H9 (cell line): ENCODE measurements around the gene TUBB2A. TPM values are rescaled to one million over a fixed set of nuclear protein-coding genes. Genes with fewer than 3 reads are reported as not detected.

ENCODE experiments used
- DNase-seq: peaks from one replicate; pipeline ENCODE4 v3.0.0-alpha.2; 2017
- H2AFZ ChIP-seq: one replicate; pipeline ENCODE4 v1.6.1; 2013; ENCODE audit warnings: mild to moderate bottlenecking, low read length, control low read depth, moderate library complexity
- H2AK5ac ChIP-seq: 2 replicates; pipeline ENCODE4 v1.6.1; 2013; ENCODE audit warnings: low read length, control low read depth, mixed read lengths; ENCODE audit not compliant: insufficient read length
- H2BK120ac ChIP-seq: one replicate; pipeline ENCODE4 v1.6.1; 2013; ENCODE audit warnings: low read depth, mild to moderate bottlenecking, low read length, control low read depth, inconsistent platforms; ENCODE audit not compliant: poor library complexity, severe bottlenecking
- H2BK12ac ChIP-seq: 2 replicates; pipeline ENCODE4 v1.6.1; 2013; ENCODE audit warnings: low read length, control low read depth, mixed read lengths, low read depth; ENCODE audit not compliant: insufficient read length
- H2BK15ac ChIP-seq: 2 replicates; pipeline ENCODE4 v1.6.1; 2013; ENCODE audit warnings: low read depth, low read length, control low read depth
- H2BK20ac ChIP-seq: one replicate; pipeline ENCODE4 v1.6.1; 2013; ENCODE audit warnings: low read depth, mild to moderate bottlenecking, low read length, control low read depth, inconsistent platforms; ENCODE audit not compliant: poor library complexity, severe bottlenecking
- H2BK5ac ChIP-seq: 2 replicates; pipeline ENCODE4 v1.6.1; 2013; ENCODE audit warnings: low read length, control low read depth, mixed read lengths; ENCODE audit not compliant: insufficient read length
- H3K14ac ChIP-seq: 2 replicates; pipeline ENCODE4 v1.6.1; 2013; ENCODE audit warnings: low read length, control low read depth; ENCODE audit not compliant: insufficient read depth
- H3K18ac ChIP-seq: 2 replicates; pipeline ENCODE4 v1.6.1; 2013; ENCODE audit warnings: low read depth, mild to moderate bottlenecking, mixed read lengths, low read length, control low read depth; ENCODE audit not compliant: insufficient read length
- H3K23ac ChIP-seq: 2 replicates; pipeline ENCODE4 v1.6.1; 2013; ENCODE audit warnings: low read length, control low read depth, mixed read lengths, low read depth; ENCODE audit not compliant: insufficient read length
- H3K23me2 ChIP-seq: 2 replicates; pipeline ENCODE4 v1.6.1; 2013; ENCODE audit warnings: low read depth, mild to moderate bottlenecking, mixed read lengths, low read length, control low read depth; ENCODE audit not compliant: insufficient read length, poor library complexity, severe bottlenecking
- H3K27ac ChIP-seq: 2 replicates; pipeline ENCODE4 v1.5.1; 2013; ENCODE audit warnings: low read length, control low read depth, mixed read lengths, low read depth; ENCODE audit not compliant: insufficient read length
- H3K27me3 ChIP-seq: 2 replicates; pipeline ENCODE4 v1.6.1; 2013; ENCODE audit warnings: low read length, control low read depth, inconsistent platforms; ENCODE audit not compliant: insufficient read depth
- H3K4ac ChIP-seq: 2 replicates; pipeline ENCODE4 v1.6.1; 2013; ENCODE audit warnings: low read depth, mild to moderate bottlenecking, control low read depth, inconsistent platforms, low read length, moderate library complexity
- H3K4me1 ChIP-seq: 2 replicates; pipeline ENCODE4 v1.6.1; 2013; ENCODE audit warnings: low read length, control low read depth, inconsistent platforms; ENCODE audit not compliant: insufficient read depth
- H3K4me2 ChIP-seq: 2 replicates; pipeline ENCODE4 v1.6.1; 2013; ENCODE audit warnings: low read length, control low read depth, mixed read lengths; ENCODE audit not compliant: insufficient read length, insufficient read depth
- H3K56ac ChIP-seq: 2 replicates; pipeline ENCODE4 v1.6.1; 2013; ENCODE audit warnings: low read depth, mild to moderate bottlenecking, mixed read lengths, low read length, control low read depth; ENCODE audit not compliant: insufficient read length
- H3K79me1 ChIP-seq: 2 replicates; pipeline ENCODE4 v1.6.1; 2013; ENCODE audit warnings: low read depth, mild to moderate bottlenecking, moderate library complexity, low read length, control low read depth, inconsistent platforms; ENCODE audit not compliant: insufficient read depth, poor library complexity, severe bottlenecking
- H3K79me2 ChIP-seq: 2 replicates; pipeline ENCODE4 v1.6.1; 2013; ENCODE audit warnings: low read length, control low read depth, inconsistent platforms; ENCODE audit not compliant: insufficient read depth
- H3K9ac ChIP-seq: 2 replicates; pipeline ENCODE4 v1.6.1; 2013; ENCODE audit warnings: low read length, control low read depth, mixed read lengths; ENCODE audit not compliant: insufficient read length; ENCODE audit errors: extremely low read depth
- H3K9me3 ChIP-seq: one replicate; pipeline ENCODE4 v1.6.1; 2013; ENCODE audit warnings: low read depth, low read length, inconsistent platforms; ENCODE audit not compliant: control insufficient read depth
- H3T11ph ChIP-seq: one replicate; pipeline ENCODE4 v1.6.1; 2013; ENCODE audit warnings: mild to moderate bottlenecking, low read length, control low read depth, inconsistent platforms
- H4K20me1 ChIP-seq: one replicate; pipeline ENCODE4 v1.6.1; 2013; ENCODE audit not compliant: control insufficient read depth, insufficient read length, insufficient read depth
- H4K5ac ChIP-seq: 2 replicates; pipeline ENCODE4 v1.6.1; 2013; ENCODE audit warnings: low read depth, mild to moderate bottlenecking, mixed read lengths, low read length, control low read depth; ENCODE audit not compliant: insufficient read length
- H4K8ac ChIP-seq: replicated peaks from 2 replicates; pipeline ENCODE4 v1.6.1; 2013; ENCODE audit warnings: low read length, control low read depth, mixed read lengths, low read depth; ENCODE audit not compliant: insufficient read length
- H4K91ac ChIP-seq: 2 replicates; pipeline ENCODE4 v1.6.1; 2013; ENCODE audit warnings: low read depth, mild to moderate bottlenecking, moderate library complexity, mixed read lengths, low read length, control low read depth; ENCODE audit not compliant: insufficient read length
- H3K27ac Mint-ChIP-seq, 3 experiments: 2 replicates in 2 of 3; 3 replicates in 1 of 3; pipeline ENCODE4 v1.8.0; 2020 to 2021; ENCODE audit warnings: mixed read lengths in 3 of 3, mild to moderate bottlenecking in 1 of 3, moderate library complexity in 1 of 3
- H3K27me3 Mint-ChIP-seq: 2 replicates; pipeline ENCODE4 v1.8.0; 2021; ENCODE audit warnings: low read depth, mild to moderate bottlenecking, moderate library complexity, mixed read lengths
- H3K36me3 Mint-ChIP-seq, 3 experiments: 2 replicates in 2 of 3; 3 replicates in 1 of 3; pipeline ENCODE4 v1.8.0; 2020 to 2021; ENCODE audit warnings: low read depth in 3 of 3, mixed read lengths in 3 of 3; ENCODE audit not compliant: insufficient read depth in 1 of 3
- H3K4me1 Mint-ChIP-seq, 2 experiments: 2 replicates each; pipeline ENCODE4 v1.8.0; 2020; ENCODE audit warnings: mixed read lengths in 2 of 2
- H3K4me3 Mint-ChIP-seq, 2 experiments: 2 replicates in 1 of 2; 3 replicates in 1 of 2; pipeline ENCODE4 v1.8.0; 2020 to 2021; ENCODE audit warnings: mild to moderate bottlenecking in 2 of 2, mixed read lengths in 2 of 2, moderate library complexity in 1 of 2
- H3K9me3 Mint-ChIP-seq, 2 experiments: 2 replicates in 1 of 2; 3 replicates in 1 of 2; pipeline ENCODE4 v1.8.0; 2020; ENCODE audit warnings: mild to moderate bottlenecking in 2 of 2, mixed read lengths in 2 of 2, moderate library complexity in 1 of 2
- CTCF ChIP-seq: fragments of 200-600 bp; sonication (generic); conservative IDR thresholded peaks from 3 replicates; pipeline ENCODE4 v1.8.0; 2021; ENCODE audit warnings: antibody characterized with exemption, mild to moderate bottlenecking
- WGBS: extraction: QIAGEN DNeasy Blood & Tissue Kit; methylation state at CpG from one replicate; pipeline ENCODE4 v1.1.7; 2013; ENCODE audit warnings: missing lambda C conversion rate, low lambda C conversion rate, mixed read lengths; ENCODE audit not compliant: insufficient read length; ENCODE audit errors: extremely low coverage; 5-methylcytosine and 5-hydroxymethylcytosine counted together
- total RNA-seq: library from RNA; stranded (reverse); gene quantifications from 2 replicates; pipeline ENCODE4 v1.2.1, GENCODE V29; 2021

TUBB2A gene
- total RNA-seq, 1 experiment from 2014 or later, result 258 TPM

- Mint-ChIP-seq H3K36me3 (no peaks in the 10 kb centered on the region), H3K27ac (no peak overlapping the region), H3K4me3 (no peak overlapping the region), H3K4me1 (peaks cover 18 to 19% of the 10 kb centered on the region in 2 experiments), H3K9me3 (peaks cover 3 to 4% of the 10 kb centered on the region in 2 experiments; a peak in 4 of 5 replicates), H3K27me3 (no peaks in the 10 kb centered on the region)
- Histone ChIP-seq H3K79me1 (no peaks in the 10 kb centered on the region), H3K9ac (no peak overlapping the region), H2AK5ac (no peak overlapping the region), H3K27ac (no peak overlapping the region), H2BK20ac (no peak overlapping the region), H3K4ac (no peak overlapping the region), H3K27me3 (no peaks in the 10 kb centered on the region), H2BK15ac (no peak overlapping the region), H3K79me2 (no peaks in the 10 kb centered on the region), H3K4me1 (peaks cover 12% of the 10 kb centered on the region), H4K20me1 (no peaks in the 10 kb centered on the region), H4K91ac (no peak overlapping the region), H3K9me3 (no peaks in the 10 kb centered on the region), H3K23ac (no peak overlapping the region), H3K4me2 (no peak overlapping the region), H3K18ac (no peak overlapping the region), H2BK12ac (no peak overlapping the region), H3K14ac (no peak overlapping the region), H4K5ac (no peak overlapping the region), H2BK120ac (no peak overlapping the region), H3K56ac (no peak overlapping the region), H3K23me2 (no peaks in the 10 kb centered on the region), H4K8ac (no peak overlapping the region), H2AFZ (no peak overlapping the region), H2BK5ac (no peak overlapping the region), H3T11ph (no peak overlapping the region)
- DNase-seq, result no peak
- WGBS, result no CpG with 5 or more reads among the region's 5 CpGs
- TF ChIP-seq CTCF, result no peak
Measured at GRCh38 chr6:3196770-3197169, 39.4 kb upstream of the TUBB2A start.
